ENCODE measurements around the gene PMPCA. TPM values are rescaled to one million over a fixed set of nuclear protein-coding genes. Genes with fewer than 3 reads are reported as not detected.

Gene PMPCA
- total RNA-seq, 1 experiment from 2014 or later = 94.5 TPM

GRCh38 chr9:136463578-136463977 lies 53.1 kb downstream of the PMPCA start:
- no peak for TF ChIP-seq CTCF (conservative IDR thresholded peaks at IDR 0.05)
- Histone ChIP-seq H3K4me1 (ENCODE audit: insufficient read depth, low read length) (no peaks in the 10 kb centered on the region), H4K5ac (ENCODE audit: insufficient read length, low read depth, low read length) (no peak overlapping the region), H2AFZ (ENCODE audit: low read length) (no peak overlapping the region), H3K9me3 (ENCODE audit: control insufficient read depth, low read depth, low read length) (no peaks in the 10 kb centered on the region), H3K79me1 (ENCODE audit: insufficient read depth, low read depth, low read length, poor library complexity, severe bottlenecking) (no peaks in the 10 kb centered on the region), H4K91ac (ENCODE audit: insufficient read length, low read depth, low read length) (no peak overlapping the region), H2AK5ac (ENCODE audit: insufficient read length, low read length) (no peak overlapping the region), H4K8ac (replicated peaks; ENCODE audit: insufficient read length, low read depth, low read length) (no peak overlapping the region), H2BK20ac (ENCODE audit: low read depth, low read length, poor library complexity, severe bottlenecking) (no peak overlapping the region), H4K20me1 (ENCODE audit: control insufficient read depth, insufficient read depth, insufficient read length) (no peaks in the 10 kb centered on the region), H3T11ph (ENCODE audit: low read length) (no peak overlapping the region), H2BK15ac (ENCODE audit: low read depth, low read length) (no peak overlapping the region), H3K4ac (ENCODE audit: low read depth, low read length) (no peak overlapping the region), H3K18ac (ENCODE audit: insufficient read length, low read depth, low read length) (no peak overlapping the region), H3K4me2 (ENCODE audit: insufficient read depth, insufficient read length, low read length) (no peak overlapping the region), H3K9ac (ENCODE audit: extremely low read depth, insufficient read length, low read length) (no peak overlapping the region), H2BK12ac (ENCODE audit: insufficient read length, low read depth, low read length) (no peak overlapping the region), H3K27me3 (ENCODE audit: insufficient read depth, low read length) (no peaks in the 10 kb centered on the region), H3K79me2 (ENCODE audit: insufficient read depth, low read length) (0 out of 2 replicates have a peak, but pooled peaks cover 2% of the 10 kb centered on the region), H3K23ac (ENCODE audit: insufficient read length, low read depth, low read length) (no peak overlapping the region), H3K27ac (ENCODE audit: insufficient read length, low read depth, low read length) (no peak overlapping the region), H2BK5ac (ENCODE audit: insufficient read length, low read length) (no peak overlapping the region), H3K14ac (ENCODE audit: insufficient read depth, low read length) (no peak overlapping the region), H3K23me2 (ENCODE audit: insufficient read length, low read depth, low read length, poor library complexity, severe bottlenecking) (peaks cover 3% of the 10 kb centered on the region), H3K56ac (ENCODE audit: insufficient read length, low read depth, low read length) (no peak overlapping the region), H2BK120ac (ENCODE audit: low read depth, low read length, poor library complexity, severe bottlenecking) (no peak overlapping the region)
- Mint-ChIP-seq H3K4me3 (no peak overlapping the region), H3K27me3 (ENCODE audit: low read depth) (no peaks in the 10 kb centered on the region), H3K4me1 (no peaks in the 10 kb centered on the region), H3K36me3 (ENCODE audit: insufficient read depth in 1 of 3, low read depth in 3 of 3) (peaks cover 60 to 87% (median 85%) of the 10 kb centered on the region in 3 experiments; a peak in 6 of 7 replicates), H3K27ac (no peak overlapping the region), H3K9me3 (no peaks in the 10 kb centered on the region)
- no CpG with 5 or more reads among the region's 14 CpGs for WGBS (ENCODE audit: extremely low coverage, insufficient read length, low lambda C conversion rate)
- no peak for DNase-seq
